ENCODE measurements around the gene SENP5. TPM values are rescaled to one million over a fixed set of nuclear protein-coding genes. Genes with fewer than 3 reads are reported as not detected.
"Not testable (repeated sequence)": the region's sequence is repeated elsewhere in the genome, so short reads cannot be mapped to it uniquely, and the experiment has no call there.

The SENP5 gene
- 10 to 100 TPM; 13.0 to 21.9 (median 15.3) TPM for total RNA-seq
- long read RNA-seq, full-length matches to known transcripts, result 3 of 4 reads
- long read RNA-seq, partial matches to known transcripts, result 0 of 4 reads
- long read RNA-seq, other reads (novel, unspliced or antisense), result 1 of 4 reads

DNA sequence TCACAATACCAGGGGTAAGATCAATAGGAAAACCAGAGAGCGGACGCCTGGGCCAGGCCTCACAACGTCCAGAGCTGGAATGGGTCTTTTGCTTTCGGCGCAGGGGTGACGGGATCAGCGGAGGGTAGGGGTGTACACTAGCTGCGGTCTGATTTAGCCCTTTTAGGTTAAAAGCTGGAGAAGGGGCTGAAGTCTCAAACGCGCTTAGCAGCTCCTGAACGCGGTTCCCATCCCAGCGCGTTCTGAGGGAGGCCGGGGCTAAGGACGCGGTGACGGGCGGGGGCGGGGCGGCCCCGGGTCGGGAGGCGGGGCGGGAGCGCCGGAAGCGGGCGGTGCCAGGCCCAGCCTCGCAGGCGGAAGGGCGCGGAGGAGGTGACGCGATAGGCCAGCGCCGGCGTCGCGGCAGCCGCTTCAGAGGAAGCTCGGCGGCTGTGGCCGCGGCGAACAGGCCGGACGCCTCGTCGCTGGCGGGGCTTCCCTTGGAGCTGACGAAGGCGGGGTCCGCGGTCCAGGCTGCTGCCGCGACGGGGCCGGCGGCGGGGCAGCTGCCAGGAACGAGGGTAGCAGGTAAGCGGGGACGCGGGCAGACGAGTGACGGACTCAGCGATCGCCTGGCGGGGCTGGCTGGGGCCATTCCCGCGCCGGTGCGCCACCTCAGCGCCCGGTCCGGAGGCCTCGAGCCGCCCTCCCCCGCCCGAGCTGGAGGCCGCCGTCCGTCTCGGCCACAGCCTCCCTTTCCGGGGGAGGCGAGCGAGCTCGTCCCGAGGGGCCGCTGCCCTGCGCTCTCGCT lies at the start of gene SENP5:
Gene SENP5, plus strand, starts transcription at position 414 of the 790 bp plus-strand sequence. CDS start 17,262 bp downstream, outside the sequence.
- Histone ChIP-seq H3K4me1 (peaks cover 0 to 17% (median 0%) of the 10 kb centered on the region in 4 donors), H3K4me3 (peak within 1 kb of the TSS; percentile 95 to 98 (median 98)), H3K27ac (peak within 1 kb of the TSS; percentile 71 to 91 (median 83)), H3K36me3 (no peaks in the 10 kb centered on the region), H3K27me3 (no peaks in the 10 kb centered on the region), H3K9me3 (no peaks in the 10 kb centered on the region)
- TF ChIP-seq CTCF (IDR thresholded peaks at IDR 0.05), result no peak
- peak; percentile 95 for TF ChIP-seq POLR2A (IDR thresholded peaks at IDR 0.05)
- 1% methylated on average over 10 of the region's 93 CpGs for WGBS (ENCODE audit: insufficient coverage, low coverage, low lambda C conversion rate, missing lambda C conversion rate)
- intact Hi-C loops (cut with DNase I), result loop anchor here in 1 of 2 donors (10.0 kb wide), 1 partner anchor 77 kb away; the partner anchor contains the start of gene NCBP2
- DNase-seq (peak; percentile 94 to 95 (median 95)), ATAC-seq (peak; percentile 99)

GRCh38 chr3:196821806-196822355 lies 45.8 kb upstream of the SENP5 start:
- 89% methylated on average over 6 of the region's 6 CpGs for WGBS (ENCODE audit: insufficient coverage, low coverage, low lambda C conversion rate, missing lambda C conversion rate)
- DNase-seq (no peak), ATAC-seq (no peak)
- H3K9me3 ChIP-seq, result no peaks in the 10 kb centered on the region
- H3K27ac ChIP-seq, result no peak overlapping the region
- H3K36me3 ChIP-seq, result peaks cover 0 to 74% (median 36%) of the 10 kb centered on the region in 4 donors
- no peaks in the 10 kb centered on the region for H3K27me3 ChIP-seq
- intact Hi-C loops (cut with DNase I), result no loop called here
- no peaks in the 10 kb centered on the region for H3K4me1 ChIP-seq
- no peak for TF ChIP-seq CTCF (IDR thresholded peaks at IDR 0.05)
- TF ChIP-seq POLR2A (IDR thresholded peaks at IDR 0.05), result no peak
- H3K4me3 ChIP-seq, result no peak overlapping the region

DNA sequence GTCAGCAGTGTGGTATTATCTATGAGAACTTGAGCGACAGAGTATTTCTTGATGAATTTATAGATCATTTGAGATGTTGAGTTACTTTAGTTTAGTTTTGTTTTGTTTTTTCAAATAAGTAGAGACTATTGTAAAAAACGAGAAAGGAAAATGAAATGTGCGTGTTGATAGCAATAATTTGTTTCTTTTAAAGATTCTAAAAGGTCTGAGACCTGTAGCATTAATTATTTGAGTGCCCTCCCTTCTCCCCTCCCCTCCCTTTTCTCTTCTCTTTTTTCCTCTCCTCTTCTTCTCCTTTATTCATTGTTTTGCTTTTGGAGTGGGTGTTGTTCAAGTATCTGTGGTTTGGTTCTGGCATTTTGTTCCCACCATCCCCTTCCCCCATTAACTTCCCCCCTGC lies 38.1 kb upstream of the SENP5 start:
- H3K4me3 ChIP-seq; H3K27ac ChIP-seq; DNase-seq; H3K9me3 ChIP-seq; H3K27me3 ChIP-seq; ATAC-seq; H3K4me1 ChIP-seq; intact Hi-C loops (cut with DNase I): not testable (repeated sequence)
- H3K36me3 ChIP-seq, result peaks cover 0 to 42% (median 8%) of the 10 kb centered on the region in 4 donors
- 100% methylated on average over 3 of the region's 3 CpGs for WGBS (ENCODE audit: insufficient coverage, low coverage, low lambda C conversion rate, missing lambda C conversion rate)

GRCh38 chr3:196835086-196835485 lies 32.6 kb upstream of the SENP5 start:
- 32% methylated on average over 8 of the region's 8 CpGs for WGBS (ENCODE audit: insufficient coverage, low coverage, low lambda C conversion rate, missing lambda C conversion rate)
- Histone ChIP-seq H3K27ac (no peak overlapping the region), H3K9me3 (no peaks in the 10 kb centered on the region), H3K36me3 (peaks cover 0 to 20% (median 4%) of the 10 kb centered on the region in 4 donors), H3K4me3 (no peak overlapping the region), H3K27me3 (no peaks in the 10 kb centered on the region), H3K4me1 (peaks cover 0 to 24% (median 7%) of the 10 kb centered on the region in 4 donors)
- no peak for DNase-seq
- intact Hi-C loops (cut with DNase I), result no loop called here
- TF ChIP-seq POLR2A (IDR thresholded peaks at IDR 0.05) (no peak), CTCF (IDR thresholded peaks at IDR 0.05) (no peak)
- peak; percentile 46 to 55 (median 49) for ATAC-seq

GRCh38 chr3:196836626-196837025 lies 31.1 kb upstream of the SENP5 start:
- H3K4me1 ChIP-seq, result peaks cover 0 to 24% (median 7%) of the 10 kb centered on the region in 4 donors
- intact Hi-C loops (cut with DNase I); H3K9me3 ChIP-seq; H3K36me3 ChIP-seq; DNase-seq; ATAC-seq; H3K4me3 ChIP-seq; H3K27ac ChIP-seq; H3K27me3 ChIP-seq: not testable (repeated sequence)
- WGBS (ENCODE audit: insufficient coverage, low coverage, low lambda C conversion rate, missing lambda C conversion rate), result 80% methylated on average over 1 of the region's 1 CpG

All from right lobe of liver (tissue), 6 donors.